Endothelial cell (in vitro differentiated cells): ENCODE measurements around the gene CERT1. TPM values are rescaled to one million over a fixed set of nuclear protein-coding genes. Genes with fewer than 3 reads are reported as not detected.

Experiments used
- DNase-seq: peaks from one replicate; pipeline ENCODE4 v3.0.0; 2021; ENCODE audit warnings: low spot score
- H3K27ac Mint-ChIP-seq: one replicate; pipeline ENCODE4 v1.8.0; 2021; ENCODE audit warnings: mixed read lengths, inconsistent platforms; ENCODE audit not compliant: unreplicated experiment
- H3K27me3 Mint-ChIP-seq: one replicate; pipeline ENCODE4 v1.8.0; 2021; ENCODE audit warnings: mild to moderate bottlenecking, moderate library complexity, mixed read lengths, inconsistent platforms; ENCODE audit not compliant: unreplicated experiment
- H3K36me3 Mint-ChIP-seq: one replicate; pipeline ENCODE4 v1.8.0; 2021; ENCODE audit warnings: mild to moderate bottlenecking, low read depth, mixed read lengths, inconsistent platforms; ENCODE audit not compliant: unreplicated experiment
- H3K4me1 Mint-ChIP-seq: one replicate; pipeline ENCODE4 v1.8.0; 2021; ENCODE audit warnings: mild to moderate bottlenecking, mixed read lengths, inconsistent platforms; ENCODE audit not compliant: unreplicated experiment
- H3K4me3 Mint-ChIP-seq: one replicate; pipeline ENCODE4 v1.8.0; 2021; ENCODE audit warnings: mild to moderate bottlenecking, mixed read lengths, inconsistent platforms; ENCODE audit not compliant: unreplicated experiment
- H3K9me3 Mint-ChIP-seq: one replicate; pipeline ENCODE4 v1.8.0; 2021; ENCODE audit warnings: mixed read lengths, inconsistent platforms; ENCODE audit not compliant: unreplicated experiment
- total RNA-seq: library from RNA; stranded (reverse); fragmentation: NEBNext Ultra II Directional; extraction: Animal tissue kit (Norgen Biotek cat#: 25700); gene quantifications from one replicate; pipeline ENCODE4 v1.2.1, GENCODE V29; 2021; ENCODE audit not compliant: unreplicated experiment
- TF ChIP-seq, protein P1 (sequence below): fragments of 200-600 bp; sonication (generic); IDR thresholded peaks from one replicate; pipeline ENCODE4 v1.5.0; 2021; ENCODE audit warnings: antibody characterized with exemption; ENCODE audit not compliant: unreplicated experiment

The CERT1 gene
- total RNA-seq, 1 donor from 2014 or later = 46.8 TPM

GRCh38 chr5:75463726-75464125, 47.7 kb downstream of the CERT1 start:
- H3K27me3 Mint-ChIP-seq = no peaks in the 10 kb centered on the region
- TF ChIP-seq, protein P1, sequence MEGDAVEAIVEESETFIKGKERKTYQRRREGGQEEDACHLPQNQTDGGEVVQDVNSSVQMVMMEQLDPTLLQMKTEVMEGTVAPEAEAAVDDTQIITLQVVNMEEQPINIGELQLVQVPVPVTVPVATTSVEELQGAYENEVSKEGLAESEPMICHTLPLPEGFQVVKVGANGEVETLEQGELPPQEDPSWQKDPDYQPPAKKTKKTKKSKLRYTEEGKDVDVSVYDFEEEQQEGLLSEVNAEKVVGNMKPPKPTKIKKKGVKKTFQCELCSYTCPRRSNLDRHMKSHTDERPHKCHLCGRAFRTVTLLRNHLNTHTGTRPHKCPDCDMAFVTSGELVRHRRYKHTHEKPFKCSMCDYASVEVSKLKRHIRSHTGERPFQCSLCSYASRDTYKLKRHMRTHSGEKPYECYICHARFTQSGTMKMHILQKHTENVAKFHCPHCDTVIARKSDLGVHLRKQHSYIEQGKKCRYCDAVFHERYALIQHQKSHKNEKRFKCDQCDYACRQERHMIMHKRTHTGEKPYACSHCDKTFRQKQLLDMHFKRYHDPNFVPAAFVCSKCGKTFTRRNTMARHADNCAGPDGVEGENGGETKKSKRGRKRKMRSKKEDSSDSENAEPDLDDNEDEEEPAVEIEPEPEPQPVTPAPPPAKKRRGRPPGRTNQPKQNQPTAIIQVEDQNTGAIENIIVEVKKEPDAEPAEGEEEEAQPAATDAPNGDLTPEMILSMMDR = no peak
- no peak overlapping the region for H3K27ac Mint-ChIP-seq
- peaks cover 12% of the 10 kb centered on the region for H3K36me3 Mint-ChIP-seq
- no peak overlapping the region for H3K4me3 Mint-ChIP-seq
- peaks cover 55% of the 10 kb centered on the region for H3K4me1 Mint-ChIP-seq
- no peak for DNase-seq
- H3K9me3 Mint-ChIP-seq = no peaks in the 10 kb centered on the region

- Mint-ChIP-seq H3K4me1 (peaks cover 57% of the 10 kb centered on the region), H3K27me3 (no peaks in the 10 kb centered on the region), H3K36me3 (peaks cover 9% of the 10 kb centered on the region), H3K4me3 (no peak overlapping the region), H3K9me3 (no peaks in the 10 kb centered on the region), H3K27ac (no peak overlapping the region)
- DNase-seq = no peak
- TF ChIP-seq, protein P1 = no peak
Measured at GRCh38 chr5:75461679-75462078, 49.8 kb downstream of the CERT1 start.

GRCh38 chr5:75460942-75461610, 50.4 kb downstream of the CERT1 start:
- H3K4me3 Mint-ChIP-seq = no peak overlapping the region
- H3K36me3 Mint-ChIP-seq = peaks cover 9% of the 10 kb centered on the region
- H3K4me1 Mint-ChIP-seq = peaks cover 51% of the 10 kb centered on the region
- TF ChIP-seq, protein P1 = no peak
- no peak for DNase-seq
- H3K27ac Mint-ChIP-seq = peak overlapping the region; percentile 62
- no peaks in the 10 kb centered on the region for H3K9me3 Mint-ChIP-seq
- H3K27me3 Mint-ChIP-seq = no peaks in the 10 kb centered on the region

GRCh38 chr5:75460532-75460931, 50.9 kb downstream of the CERT1 start:
- peaks cover 45% of the 10 kb centered on the region for H3K4me1 Mint-ChIP-seq
- DNase-seq = no peak

DNA sequence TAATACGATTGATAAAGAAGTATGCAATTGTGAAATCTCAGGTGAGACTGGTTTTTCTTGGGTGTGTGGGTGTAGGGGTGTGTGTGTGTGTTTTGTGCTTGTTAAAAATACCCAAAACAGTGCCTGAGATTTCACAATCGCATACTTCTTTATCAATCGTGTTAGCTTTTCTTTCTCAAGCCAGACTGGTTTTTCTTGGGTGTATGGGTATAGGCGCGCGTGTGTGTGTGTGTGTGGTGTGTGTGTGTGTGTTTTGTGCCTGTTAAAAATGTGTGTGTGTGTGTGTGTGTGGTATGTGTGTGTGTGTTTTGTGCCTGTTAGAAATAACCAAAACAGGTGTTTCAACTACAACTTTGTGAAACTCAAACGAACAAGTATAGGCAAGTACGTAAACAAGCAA, 53.7 kb downstream of the CERT1 start:
- H3K36me3 Mint-ChIP-seq = peaks cover 14% of the 10 kb centered on the region
- TF ChIP-seq, protein P1 = no peak
- H3K4me3 Mint-ChIP-seq = no peak overlapping the region
- H3K9me3 Mint-ChIP-seq = no peaks in the 10 kb centered on the region
- H3K27me3 Mint-ChIP-seq = no peaks in the 10 kb centered on the region
- DNase-seq = no peak
- peaks cover 27% of the 10 kb centered on the region for H3K4me1 Mint-ChIP-seq
- H3K27ac Mint-ChIP-seq = no peak overlapping the region

More at GRCh38 chr5:75460532-75460931, 50.9 kb downstream of the CERT1 start:
- H3K27me3 Mint-ChIP-seq = no peaks in the 10 kb centered on the region
- H3K27ac Mint-ChIP-seq = peak overlapping the region; percentile 62
- H3K36me3 Mint-ChIP-seq = peaks cover 9% of the 10 kb centered on the region
- H3K4me3 Mint-ChIP-seq = no peak overlapping the region
- TF ChIP-seq, protein P1 = no peak
- no peaks in the 10 kb centered on the region for H3K9me3 Mint-ChIP-seq
